Ishikawa (cell line): ENCODE results near the gene GALR2.

ENCODE experiments used
- CEBPB ChIP-seq: IDR thresholded peaks from 2 replicates; pipeline ENCODE4 v1.6.1; 2012
- CREB1 ChIP-seq: IDR thresholded peaks from 2 replicates; pipeline ENCODE4 v1.6.1; 2012; ENCODE audit warnings: low read depth
- EGR1 ChIP-seq: IDR thresholded peaks from 2 replicates; pipeline ENCODE4 v1.6.1; 2012
- EP300 ChIP-seq: IDR thresholded peaks from 2 replicates; pipeline ENCODE4 v1.6.1; 2012; ENCODE audit warnings: borderline replicate concordance
- FOXM1 ChIP-seq: IDR thresholded peaks from 2 replicates; pipeline ENCODE4 v1.6.1; 2012; ENCODE audit warnings: low read depth, borderline replicate concordance
- MAX ChIP-seq: IDR thresholded peaks from 2 replicates; pipeline ENCODE4 v1.6.1; 2012
- RAD21 ChIP-seq: IDR thresholded peaks from 2 replicates; pipeline ENCODE4 v1.6.1; 2012; ENCODE audit warnings: low read depth
- REST ChIP-seq: IDR thresholded peaks from 2 replicates; pipeline ENCODE4 v1.6.1; 2012; ENCODE audit warnings: low read depth, mild to moderate bottlenecking
- TAF1 ChIP-seq: IDR thresholded peaks from 2 replicates; pipeline ENCODE4 v1.6.1; 2012; ENCODE audit warnings: low read depth, mild to moderate bottlenecking
- TCF12 ChIP-seq: IDR thresholded peaks from 2 replicates; pipeline ENCODE4 v1.6.1; 2012; ENCODE audit warnings: low read depth
- TEAD4 ChIP-seq: IDR thresholded peaks from 2 replicates; pipeline ENCODE4 v1.6.1; 2012
- USF1 ChIP-seq: IDR thresholded peaks from 2 replicates; pipeline ENCODE4 v1.6.1; 2012
- YY1 ChIP-seq: IDR thresholded peaks from 2 replicates; pipeline ENCODE4 v1.6.1; 2012; ENCODE audit warnings: low read depth
- ZBTB7A ChIP-seq: IDR thresholded peaks from 2 replicates; pipeline ENCODE4 v1.6.1; 2012; ENCODE audit warnings: low read depth

- TF ChIP-seq USF1 (no peak), YY1 (no peak), TCF12 (no peak), REST (no peak), TAF1 (no peak), EP300 (no peak), MAX (no peak), EGR1 (no peak), RAD21 (no peak), CREB1 (no peak), FOXM1 (no peak), TEAD4 (no peak), ZBTB7A (no peak), CEBPB (no peak)
Observed at GRCh38 chr17:76048025-76048605, 26.5 kb upstream of the GALR2 start.
